ENCODE results near the gene COL6A2.
A peak's percentile ranks its signal among the peaks of the same experiment; 100 is the strongest.
"Not testable (repeated sequence)": the region's sequence is repeated elsewhere in the genome, so short reads cannot be mapped to it uniquely, and the experiment has no call there.

Gene COL6A2

DNA sequence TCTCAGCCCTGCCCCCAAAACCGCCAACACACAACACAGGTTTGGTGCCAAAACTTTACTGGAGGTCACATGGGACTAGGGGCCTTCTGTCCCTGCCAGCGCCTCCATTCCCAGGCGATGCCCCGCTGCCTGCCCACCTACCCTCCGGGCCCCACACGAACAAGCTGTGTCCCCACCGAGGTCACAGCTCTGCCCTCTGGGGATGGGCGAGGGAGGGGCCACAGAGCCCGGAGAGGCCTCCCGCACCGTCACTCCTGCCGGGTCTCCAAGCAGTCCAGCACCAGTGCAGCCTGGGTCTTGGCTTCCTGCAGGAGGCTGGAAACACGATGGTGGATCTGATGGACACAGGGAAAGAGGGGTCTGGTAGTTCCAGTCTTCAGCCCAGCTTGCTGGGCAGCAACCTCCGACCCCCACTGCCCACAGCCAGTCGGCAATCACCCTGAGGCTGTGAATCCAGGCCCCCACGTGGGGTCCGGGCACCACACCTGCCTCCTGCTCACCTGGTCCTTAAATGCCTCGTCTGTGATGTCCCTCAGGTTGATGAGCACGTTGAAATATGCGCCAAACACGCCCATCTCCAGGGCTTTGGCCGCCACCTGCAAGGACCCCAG is 38.9 kb downstream of the COL6A2 start:
- no peak for DNase-seq
- peaks cover 3% of the 10 kb centered on the region for H3K27me3 Mint-ChIP-seq
- H3K4me3 Mint-ChIP-seq = no peak overlapping the region
- no peak overlapping the region for H3K27ac Mint-ChIP-seq
- H3K4me1 Mint-ChIP-seq (ENCODE audit: low read depth) = no peaks in the 10 kb centered on the region
- no peaks in the 10 kb centered on the region for H3K9me3 Mint-ChIP-seq
- H3K36me3 Mint-ChIP-seq (ENCODE audit: low read depth) = no peaks in the 10 kb centered on the region

DNA sequence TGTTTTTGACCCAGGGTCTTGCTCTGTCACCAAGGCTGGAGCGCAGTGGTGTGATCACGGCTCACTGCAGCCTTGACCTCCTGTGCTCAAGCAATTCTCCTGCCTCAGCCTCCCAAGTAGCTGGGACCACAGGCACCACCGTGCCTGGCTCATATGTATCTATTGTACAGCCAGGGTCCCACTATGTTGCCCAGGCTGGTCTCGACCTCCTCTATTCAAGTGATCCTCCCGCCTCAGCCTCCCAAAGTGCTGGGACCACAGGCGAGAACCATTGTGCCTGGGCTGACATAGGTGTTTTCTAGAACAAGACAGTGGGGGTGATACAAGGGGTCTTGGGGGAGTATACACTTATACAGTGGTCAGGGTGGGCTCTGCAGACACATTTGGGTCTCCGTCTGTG is 40.0 kb downstream of the COL6A2 start:
- peaks cover 2% of the 10 kb centered on the region for H3K4me1 Mint-ChIP-seq (ENCODE audit: low read depth)
- no peak overlapping the region for H3K27ac Mint-ChIP-seq
- DNase-seq = no peak

GRCh38 chr21:46138383-46138970 is 40.6 kb downstream of the COL6A2 start:
- Mint-ChIP-seq H3K27me3 (peaks cover 3% of the 10 kb centered on the region), H3K9me3 (no peaks in the 10 kb centered on the region), H3K4me1 (ENCODE audit: low read depth) (peaks cover 3% of the 10 kb centered on the region), H3K36me3 (ENCODE audit: low read depth) (no peaks in the 10 kb centered on the region), H3K4me3 (no peak overlapping the region), H3K27ac (no peak overlapping the region)
- DNase-seq = no peak

More for the DNA sequence above, 40.0 kb downstream of the COL6A2 start:
- Mint-ChIP-seq H3K36me3 (ENCODE audit: low read depth) (no peaks in the 10 kb centered on the region), H3K27me3 (peaks cover 3% of the 10 kb centered on the region), H3K9me3 (no peaks in the 10 kb centered on the region), H3K4me3 (no peak overlapping the region)

DNA sequence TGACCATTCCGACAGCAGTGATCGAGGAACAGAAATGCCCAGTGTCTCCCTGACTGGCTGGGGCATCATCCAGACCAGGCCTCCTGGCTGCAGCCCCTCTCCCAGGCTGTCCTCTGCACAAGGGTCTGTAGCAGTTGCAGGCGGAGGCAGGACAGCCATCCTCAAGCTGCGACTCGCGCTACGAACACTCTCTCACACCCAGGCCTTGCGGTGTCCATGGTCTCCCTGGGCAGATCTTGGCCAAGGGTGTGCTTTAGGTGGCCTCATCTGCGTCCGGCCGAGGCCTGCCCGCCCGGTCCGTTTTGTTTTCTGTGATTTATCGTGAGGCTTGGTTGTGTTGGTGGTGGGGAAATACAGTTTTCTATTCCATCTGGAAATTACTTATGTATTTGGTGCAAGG is 41.8 kb downstream of the COL6A2 start:
- H3K27ac Mint-ChIP-seq = no peak overlapping the region
- H3K4me3 Mint-ChIP-seq = no peak overlapping the region
- H3K36me3 Mint-ChIP-seq (ENCODE audit: low read depth) = no peaks in the 10 kb centered on the region
- no peak for DNase-seq
- peaks cover 3% of the 10 kb centered on the region for H3K27me3 Mint-ChIP-seq
- peaks cover 12% of the 10 kb centered on the region for H3K4me1 Mint-ChIP-seq (ENCODE audit: low read depth)
- H3K9me3 Mint-ChIP-seq = no peaks in the 10 kb centered on the region

- H3K4me3 Mint-ChIP-seq; H3K9me3 Mint-ChIP-seq; DNase-seq; H3K27ac Mint-ChIP-seq; H3K27me3 Mint-ChIP-seq; H3K36me3 Mint-ChIP-seq (ENCODE audit: low read depth): not testable (repeated sequence)
- peaks cover 14% of the 10 kb centered on the region for H3K4me1 Mint-ChIP-seq (ENCODE audit: low read depth)
These were observed 42.6 kb downstream of the COL6A2 start for GRCh38 chr21:46140352-46141003.

- no peak for DNase-seq
- Mint-ChIP-seq H3K27ac (no peak overlapping the region), H3K36me3 (ENCODE audit: low read depth) (no peaks in the 10 kb centered on the region), H3K9me3 (no peaks in the 10 kb centered on the region), H3K4me3 (no peak overlapping the region), H3K27me3 (no peaks in the 10 kb centered on the region), H3K4me1 (ENCODE audit: low read depth) (peaks cover 14% of the 10 kb centered on the region)
These were observed 44.1 kb downstream of the COL6A2 start for GRCh38 chr21:46141767-46142581.

DNA sequence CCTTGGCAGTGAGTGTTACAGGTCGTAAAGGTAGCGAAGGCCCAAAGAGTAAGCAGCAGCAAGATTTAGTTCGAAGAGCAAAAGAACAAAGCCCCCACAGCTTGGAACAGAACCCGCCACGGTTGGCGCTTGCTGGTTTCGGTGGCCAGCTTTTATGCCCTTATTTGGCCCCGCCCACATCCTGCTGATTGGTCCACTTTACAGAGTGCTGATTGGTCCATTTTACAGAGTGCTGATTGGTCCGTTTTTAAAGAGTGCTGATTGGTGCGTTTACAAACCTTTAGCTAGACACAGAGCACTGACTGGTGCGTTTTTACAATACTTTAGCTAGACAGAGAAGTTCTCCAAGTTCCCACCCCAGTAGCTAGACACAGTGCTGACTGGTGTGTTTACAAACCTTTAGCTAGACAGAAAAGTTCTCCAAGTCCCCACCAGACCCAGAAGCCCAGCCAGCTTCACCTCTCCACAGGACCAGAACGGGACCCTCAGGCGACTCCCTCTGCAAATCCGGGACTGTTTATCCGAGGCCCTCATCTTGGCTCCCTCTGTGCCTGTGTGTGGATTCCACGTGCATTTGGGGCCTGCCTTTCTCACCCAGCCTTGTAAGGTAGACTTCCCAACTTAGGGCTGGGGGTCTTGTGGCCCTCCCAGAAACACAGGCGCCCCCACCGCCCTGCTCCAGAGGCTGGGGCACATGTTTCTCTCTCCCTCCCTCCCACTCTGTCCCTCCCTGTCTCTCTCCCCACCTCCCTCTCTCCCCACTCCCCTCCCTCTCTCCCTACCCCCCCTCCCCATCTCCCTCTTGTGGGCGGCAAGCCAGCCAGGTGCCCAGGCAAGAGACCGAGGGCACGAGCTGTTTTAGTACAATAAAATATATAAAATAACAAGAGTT is 44.9 kb downstream of the COL6A2 start:
- H3K36me3 Mint-ChIP-seq (ENCODE audit: low read depth) = no peaks in the 10 kb centered on the region
- H3K4me1 Mint-ChIP-seq (ENCODE audit: low read depth) = peaks cover 14% of the 10 kb centered on the region
- peak overlapping the region; percentile 52 for H3K27ac Mint-ChIP-seq
- H3K27me3 Mint-ChIP-seq = no peaks in the 10 kb centered on the region
- H3K9me3 Mint-ChIP-seq = no peaks in the 10 kb centered on the region
- H3K4me3 Mint-ChIP-seq = no peak overlapping the region
- no peak for DNase-seq

DNA sequence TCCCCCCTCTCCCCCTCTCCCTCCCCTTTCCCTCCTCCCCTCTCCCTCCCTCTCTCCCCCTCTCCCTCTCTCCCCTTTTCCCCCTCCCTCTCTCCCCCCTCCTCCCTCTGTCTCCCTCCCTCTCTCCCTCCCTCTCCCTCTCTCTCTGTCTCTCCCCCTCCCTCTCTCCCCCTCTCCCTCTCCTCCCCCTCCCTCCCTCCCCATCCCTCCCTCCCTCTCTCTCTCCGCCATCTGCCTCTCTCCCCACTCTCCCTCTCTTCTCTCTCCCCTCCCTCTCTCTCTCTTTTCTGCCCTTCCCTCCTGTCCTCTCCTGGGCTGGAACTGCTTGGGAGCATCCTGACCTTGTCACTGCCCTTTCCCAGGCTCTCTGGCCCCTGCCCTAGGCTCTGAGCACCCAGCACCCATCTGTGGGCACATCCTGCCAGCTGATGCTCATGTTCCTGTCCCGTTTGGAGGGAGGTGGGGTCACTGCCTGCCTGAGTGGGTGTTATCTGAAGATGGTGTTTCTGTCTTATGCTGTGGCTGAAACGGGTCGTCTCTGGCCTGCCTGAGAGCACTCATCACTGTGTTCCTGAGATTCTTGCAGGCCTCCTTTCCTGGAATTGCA is 46.7 kb downstream of the COL6A2 start:
- Mint-ChIP-seq H3K27me3 (no peaks in the 10 kb centered on the region), H3K4me3 (no peak overlapping the region), H3K27ac (peak overlapping the region; percentile 76), H3K36me3 (ENCODE audit: low read depth) (no peaks in the 10 kb centered on the region), H3K9me3 (no peaks in the 10 kb centered on the region), H3K4me1 (ENCODE audit: low read depth) (peaks cover 14% of the 10 kb centered on the region)
- DNase-seq = no peak

DNA sequence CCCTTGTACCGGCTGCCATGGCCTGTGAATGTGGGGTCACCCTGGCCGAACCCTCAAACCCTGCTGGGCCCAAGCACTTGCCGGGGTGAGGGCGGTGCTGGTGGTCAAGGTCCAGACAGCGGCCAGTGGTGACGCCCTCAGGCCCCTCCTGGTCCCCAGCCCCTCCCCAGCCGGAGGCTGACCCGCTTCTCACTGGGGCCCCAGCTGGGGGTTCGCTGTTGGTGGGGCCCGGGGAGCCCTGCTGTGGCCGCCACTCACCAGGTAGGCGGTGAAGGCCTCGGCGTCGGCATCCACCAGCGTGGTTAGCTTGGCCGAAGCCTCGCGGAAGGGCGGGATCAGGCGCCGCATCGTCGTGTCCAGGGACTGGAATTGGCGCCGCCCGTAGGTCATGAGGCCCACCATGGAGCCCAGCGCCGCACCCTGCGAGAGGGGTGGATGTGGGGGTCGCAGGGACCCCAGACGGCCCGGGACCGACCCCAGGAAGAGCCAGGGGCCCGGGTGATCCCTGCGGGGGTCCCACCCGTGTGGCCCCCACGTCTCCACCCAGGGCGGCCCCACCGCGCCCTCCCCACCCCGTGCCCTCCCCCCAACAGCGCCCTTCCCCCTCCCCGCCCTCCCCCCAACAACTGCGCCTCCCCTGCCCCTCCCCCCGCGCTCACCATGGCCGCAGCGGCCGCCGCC is 47.4 kb downstream of the COL6A2 start:
- Mint-ChIP-seq H3K9me3 (no peaks in the 10 kb centered on the region), H3K27me3 (no peaks in the 10 kb centered on the region), H3K4me1 (ENCODE audit: low read depth) (peaks cover 14% of the 10 kb centered on the region), H3K4me3 (no peak overlapping the region), H3K36me3 (ENCODE audit: low read depth) (no peaks in the 10 kb centered on the region), H3K27ac (no peak overlapping the region)
- DNase-seq = no peak

DNA sequence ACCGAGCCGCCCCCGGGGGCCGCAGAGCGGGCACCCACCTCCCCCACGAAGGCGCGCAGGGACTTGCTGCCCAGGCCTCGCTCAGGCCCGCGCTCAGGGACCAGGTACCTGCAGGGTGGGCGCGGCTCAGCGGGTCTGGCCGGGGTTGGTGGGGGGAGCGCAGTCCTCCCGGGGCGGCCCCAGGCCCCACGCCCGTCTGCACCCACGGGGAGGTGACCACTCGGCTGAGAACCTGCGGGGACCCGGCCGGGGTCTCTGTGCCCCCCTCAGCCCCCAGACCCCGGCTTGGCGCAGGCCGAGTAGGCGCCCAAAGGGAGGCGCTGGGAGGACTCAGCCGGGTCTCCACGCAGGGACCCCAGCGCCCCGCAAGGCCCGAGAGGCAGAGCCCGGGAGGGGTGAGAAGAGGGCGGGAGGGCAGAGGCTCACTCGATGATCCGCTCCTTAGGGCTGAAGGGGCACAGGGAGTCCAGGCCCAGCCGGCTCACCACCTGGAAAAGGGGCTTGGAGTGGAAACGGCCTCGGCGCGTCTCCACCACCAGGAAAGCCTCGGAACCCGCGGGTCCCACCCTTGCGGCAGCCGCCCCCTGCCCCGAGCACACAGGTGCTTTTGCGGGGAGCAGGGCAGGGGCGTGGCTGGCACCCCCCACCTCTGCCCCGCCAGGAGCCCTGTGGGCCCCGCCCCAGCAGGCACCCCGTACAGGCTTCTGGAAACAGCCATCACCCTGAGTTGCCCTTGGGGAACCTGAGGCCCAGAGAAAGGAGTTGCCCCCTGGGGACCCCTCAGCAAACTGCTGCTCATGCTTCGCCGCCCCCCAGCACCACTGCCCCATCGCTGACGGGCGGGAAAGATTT is 48.2 kb downstream of the COL6A2 start:
- Mint-ChIP-seq H3K4me1 (ENCODE audit: low read depth) (peaks cover 14% of the 10 kb centered on the region), H3K27ac (no peak overlapping the region), H3K4me3 (no peak overlapping the region), H3K36me3 (ENCODE audit: low read depth) (no peaks in the 10 kb centered on the region), H3K27me3 (no peaks in the 10 kb centered on the region), H3K9me3 (no peaks in the 10 kb centered on the region)
- no peak for DNase-seq

GRCh38 chr21:46146856-46147255 is 48.9 kb downstream of the COL6A2 start:
- no peaks in the 10 kb centered on the region for H3K9me3 Mint-ChIP-seq
- H3K27ac Mint-ChIP-seq = no peak overlapping the region
- DNase-seq = no peak
- peaks cover 14% of the 10 kb centered on the region for H3K4me1 Mint-ChIP-seq (ENCODE audit: low read depth)
- H3K27me3 Mint-ChIP-seq = no peaks in the 10 kb centered on the region
- no peak overlapping the region for H3K4me3 Mint-ChIP-seq
- no peaks in the 10 kb centered on the region for H3K36me3 Mint-ChIP-seq (ENCODE audit: low read depth)

DNA sequence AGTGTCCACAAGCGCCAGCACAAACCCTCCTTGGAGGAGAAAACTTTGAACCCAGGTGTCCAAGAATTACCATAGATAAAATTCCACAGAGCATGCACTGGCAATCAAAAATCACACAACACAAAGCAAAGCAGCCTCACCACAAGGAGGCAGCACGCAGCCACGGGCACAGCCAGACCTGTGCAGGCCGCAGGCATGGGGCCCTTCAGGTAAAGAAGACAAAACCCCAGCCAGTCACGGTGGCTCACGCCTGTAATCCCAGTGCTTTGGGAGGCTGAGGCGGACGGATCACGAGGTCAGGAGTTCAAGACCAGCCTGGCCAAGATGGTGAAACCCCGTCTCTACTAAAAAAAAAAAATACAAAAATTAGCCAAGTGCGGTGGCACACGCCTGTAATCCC is 49.5 kb downstream of the COL6A2 start:
- not testable (repeated sequence) for H3K27me3 Mint-ChIP-seq; H3K4me3 Mint-ChIP-seq; H3K27ac Mint-ChIP-seq; H3K9me3 Mint-ChIP-seq; H3K36me3 Mint-ChIP-seq (ENCODE audit: low read depth)
- peak; percentile 62 for DNase-seq
- H3K4me1 Mint-ChIP-seq (ENCODE audit: low read depth) = peaks cover 14% of the 10 kb centered on the region

- Mint-ChIP-seq H3K27ac (no peak overlapping the region), H3K4me1 (ENCODE audit: low read depth) (peaks cover 12% of the 10 kb centered on the region), H3K36me3 (ENCODE audit: low read depth) (no peaks in the 10 kb centered on the region), H3K4me3 (no peak overlapping the region), H3K27me3 (no peaks in the 10 kb centered on the region), H3K9me3 (no peaks in the 10 kb centered on the region)
- no peak for DNase-seq
These were observed 50.2 kb downstream of the COL6A2 start for GRCh38 chr21:46148106-46148505.

All from activated T-cell treated with anti-CD3 and anti-CD28 coated beads, Interleukin-2, amount 50 U/mL, for 24 hours (primary cell).